GM06990 (cell line): Measurements from ENCODE around the gene DOK4.
"Not testable (repeated sequence)": the region's sequence is repeated elsewhere in the genome, so short reads cannot be mapped to it uniquely, and the experiment has no call there.

Experiments
- DNase-seq: peaks from one replicate; pipeline ENCODE4 v3.0.0-alpha.2; 2011; ENCODE audit not compliant: insufficient read length; ENCODE audit errors: extremely low read depth
- H3K27me3 ChIP-seq: replicated peaks from 2 replicates; pipeline ENCODE4 v1.6.0; 2011; ENCODE audit warnings: low read length; ENCODE audit not compliant: control insufficient read depth, insufficient read depth
- H3K36me3 ChIP-seq: 2 replicates; pipeline ENCODE4 v1.5.1; 2011; ENCODE audit warnings: low read length; ENCODE audit not compliant: control insufficient read depth, insufficient read depth
- H3K4me3 ChIP-seq: replicated peaks from 2 replicates; pipeline ENCODE4 v1.5.1; 2011; ENCODE audit warnings: low read depth, mild to moderate bottlenecking, control low read depth, low read length
- CTCF ChIP-seq: IDR thresholded peaks from 2 replicates; pipeline ENCODE4 v1.5.1; 2011; ENCODE audit warnings: low read length, control low read depth, mild to moderate bottlenecking, inconsistent platforms; ENCODE audit not compliant: insufficient read depth, poor library complexity, severe bottlenecking

The DOK4 gene

GRCh38 chr16:57447186-57447962 is 38.9 kb downstream of the DOK4 start, which contains the start of the genes CIAPIN1 and COQ9:
TSS of gene CIAPIN1 (minus strand) at chr16:57447385. CDS start at chr16:57440928, 6,457 bp downstream.
TSS of gene COQ9 (plus strand) at chr16:57447479. CDS start at chr16:57447506, 27 bp downstream.
- TF ChIP-seq CTCF = no peak
- Histone ChIP-seq H3K27me3 (no peaks in the 10 kb centered on the region), H3K4me3 (peak within 1 kb of the TSS; percentile 95), H3K36me3 (peaks cover 1% of the 10 kb centered on the region)
- DNase-seq = peak; percentile 93

GRCh38 chr16:57446531-57447185 is 39.6 kb downstream of the DOK4 start:
- H3K36me3 ChIP-seq = peaks cover 1% of the 10 kb centered on the region
- H3K4me3 ChIP-seq = peak overlapping the region; percentile 95
- H3K27me3 ChIP-seq = no peaks in the 10 kb centered on the region
- no peak for TF ChIP-seq CTCF
- DNase-seq = no peak

- no peak for TF ChIP-seq CTCF
- no peaks in the 10 kb centered on the region for H3K27me3 ChIP-seq
- DNase-seq = no peak
These were observed 40.8 kb downstream of the DOK4 start for GRCh38 chr16:57445510-57445909.

GRCh38 chr16:57444711-57445110 is 41.6 kb downstream of the DOK4 start:
- no peak for DNase-seq

More at GRCh38 chr16:57445510-57445909, 40.8 kb downstream of the DOK4 start:
- H3K4me3 ChIP-seq = no peak overlapping the region
- H3K36me3 ChIP-seq = 0 out of 2 replicates have a peak, but pooled peaks cover 2% of the 10 kb centered on the region

GRCh38 chr16:57440551-57440950 is 45.7 kb downstream of the DOK4 start:
- not testable (repeated sequence) for DNase-seq, H3K36me3 ChIP-seq, H3K27me3 ChIP-seq, H3K4me3 ChIP-seq

More at GRCh38 chr16:57444711-57445110, 41.6 kb downstream of the DOK4 start:
- no peak for TF ChIP-seq CTCF
- Histone ChIP-seq H3K4me3 (no peak overlapping the region), H3K27me3 (no peaks in the 10 kb centered on the region), H3K36me3 (0 out of 2 replicates have a peak, but pooled peaks cover 2% of the 10 kb centered on the region)

- H3K4me3 ChIP-seq, H3K27me3 ChIP-seq, DNase-seq, H3K36me3 ChIP-seq: not testable (repeated sequence)
These were observed 46.3 kb downstream of the DOK4 start for GRCh38 chr16:57439947-57440346.
